Hematopoietic multipotent progenitor cell treated with erythropoietin and hydrocortisone succinate and interleukin-3 and kit ligand, for 15 days (in vitro differentiated cells): Measurements from ENCODE around the gene CDK5R1.
"Not testable (repeated sequence)": the region's sequence is repeated elsewhere in the genome, so short reads cannot be mapped to it uniquely, and the experiment has no call there.

Experiments
- DNase-seq: peaks from one replicate; pipeline ENCODE4 v3.0.0-alpha.2; 2015; ENCODE audit warnings: low spot score

CDK5R1 gene

DNA sequence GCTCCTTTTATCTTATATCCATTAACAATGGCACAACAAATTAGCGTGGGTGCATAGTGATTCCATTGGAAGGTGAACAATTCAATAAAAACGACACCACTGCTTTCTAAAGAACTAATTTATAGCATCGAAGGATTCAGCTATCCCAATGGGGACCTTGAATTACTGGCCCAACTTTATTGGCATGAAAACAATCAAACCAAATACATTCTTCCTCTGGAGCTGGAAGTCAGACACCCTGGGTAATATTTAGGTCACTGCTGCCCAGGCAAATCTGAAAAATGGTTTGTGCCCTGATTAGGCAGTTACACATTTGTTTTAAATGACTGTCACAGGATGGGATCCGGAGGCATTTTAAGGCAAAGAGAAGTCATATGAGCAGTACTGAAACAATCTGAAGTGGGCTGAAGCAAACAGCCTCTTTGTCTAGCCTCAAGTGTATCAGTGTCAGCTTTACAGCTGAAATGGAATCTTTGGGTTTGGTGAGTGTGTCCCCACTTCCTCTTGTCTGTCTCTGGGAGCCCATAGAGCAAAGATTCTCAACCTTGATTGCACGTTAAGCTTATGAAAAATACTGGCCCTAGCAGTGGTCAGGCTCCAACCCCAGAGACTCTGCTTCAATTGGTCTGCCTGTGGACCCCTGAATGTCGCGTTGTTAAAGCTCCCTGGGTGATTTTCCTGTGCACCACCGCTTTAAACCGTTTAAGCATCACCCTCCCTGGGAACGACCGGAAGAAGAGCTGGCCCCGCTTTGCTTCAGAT, 30.3 kb downstream of the CDK5R1 start:
- DNase-seq: no peak

DNA sequence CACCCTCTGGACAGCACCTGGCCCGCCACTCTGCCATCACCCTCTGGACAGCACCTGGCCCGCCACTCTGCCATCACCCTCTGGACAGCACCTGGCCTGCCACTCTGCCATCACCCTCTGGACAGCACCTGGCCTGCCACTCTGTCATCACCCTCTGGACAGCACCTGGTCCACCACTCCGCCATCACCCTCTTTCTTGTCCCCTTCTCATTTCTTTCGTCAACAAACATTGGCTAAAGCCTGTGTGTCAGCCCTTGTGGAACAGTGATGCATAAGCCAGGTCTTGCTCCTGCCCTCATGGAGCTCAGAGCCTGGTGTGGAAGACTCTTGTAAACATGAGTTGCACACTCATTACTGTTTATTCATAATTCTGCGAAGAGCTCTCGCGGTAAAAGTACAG, 31.2 kb downstream of the CDK5R1 start:
- DNase-seq: no peak

DNA sequence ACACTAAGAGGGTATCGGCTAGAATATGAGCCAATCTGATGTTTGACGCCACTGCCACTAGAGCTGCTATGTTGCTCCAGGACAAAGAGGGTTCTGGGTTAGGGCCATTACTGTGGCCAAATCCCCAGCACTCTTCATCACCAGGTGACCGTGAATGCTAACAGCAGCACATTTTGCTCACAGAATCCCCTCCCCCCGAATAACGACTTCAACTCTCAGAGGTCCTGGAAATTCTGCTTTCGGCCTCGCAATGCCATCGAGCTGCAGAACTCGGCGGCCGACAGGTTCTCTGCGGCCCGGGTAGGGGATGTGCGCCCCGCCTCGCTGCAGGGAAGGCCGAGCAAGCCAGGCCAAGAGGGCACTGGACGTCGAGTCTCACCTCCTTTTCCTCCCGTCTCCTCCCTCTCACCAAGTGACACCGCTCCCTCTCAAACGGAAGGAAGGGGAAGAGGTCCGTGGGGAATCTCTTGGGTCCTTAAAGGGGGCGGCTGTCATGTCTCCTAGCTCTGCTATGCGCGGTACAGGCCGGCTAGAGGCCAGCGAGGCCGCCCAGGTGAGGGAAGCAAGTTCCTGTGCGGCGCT, 31.9 kb downstream of the CDK5R1 start:
- DNase-seq: no peak

DNA sequence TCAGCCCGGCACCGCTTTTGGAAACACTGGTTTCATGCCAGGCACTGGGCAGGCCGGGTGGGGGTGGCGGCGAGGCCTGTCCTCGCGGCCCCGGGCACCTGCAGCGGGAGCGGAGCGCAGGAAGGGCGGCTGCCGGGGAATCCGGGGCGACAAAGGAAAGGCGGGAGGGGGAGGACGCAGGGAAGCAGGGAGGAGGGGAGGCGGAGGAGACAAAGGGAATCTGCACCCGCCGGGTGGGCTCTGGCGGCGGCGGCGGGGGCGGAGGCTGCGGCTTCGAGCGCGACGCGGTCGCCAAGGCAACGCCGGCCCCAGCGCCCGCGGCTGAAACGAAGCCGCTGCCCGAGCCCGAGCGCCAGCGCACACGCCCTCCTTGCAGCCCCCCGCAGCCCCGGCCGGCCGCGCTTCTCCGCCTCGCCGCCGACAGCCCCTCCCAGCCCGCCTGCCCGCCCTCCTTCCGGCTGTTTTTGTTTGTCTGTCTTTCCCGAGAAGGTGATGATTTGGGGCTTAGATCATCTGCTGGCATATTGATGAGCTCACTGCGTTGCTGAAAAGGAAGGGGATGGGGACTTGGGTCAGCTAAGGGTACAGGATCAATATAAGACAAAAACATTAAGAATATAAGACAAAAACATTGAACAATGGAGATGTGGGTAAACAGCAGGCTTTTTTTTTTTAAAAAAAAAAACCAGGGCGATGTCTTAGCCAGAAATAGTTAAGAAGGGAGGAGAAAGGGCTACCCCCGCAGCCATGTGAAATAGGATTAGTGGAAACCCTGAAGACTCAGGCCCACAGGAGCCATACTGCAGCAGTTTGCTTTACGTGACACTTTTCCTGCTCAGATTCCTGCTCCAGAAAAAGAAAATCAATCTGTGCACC, 32.7 kb downstream of the CDK5R1 start:
- no peak for DNase-seq

DNA sequence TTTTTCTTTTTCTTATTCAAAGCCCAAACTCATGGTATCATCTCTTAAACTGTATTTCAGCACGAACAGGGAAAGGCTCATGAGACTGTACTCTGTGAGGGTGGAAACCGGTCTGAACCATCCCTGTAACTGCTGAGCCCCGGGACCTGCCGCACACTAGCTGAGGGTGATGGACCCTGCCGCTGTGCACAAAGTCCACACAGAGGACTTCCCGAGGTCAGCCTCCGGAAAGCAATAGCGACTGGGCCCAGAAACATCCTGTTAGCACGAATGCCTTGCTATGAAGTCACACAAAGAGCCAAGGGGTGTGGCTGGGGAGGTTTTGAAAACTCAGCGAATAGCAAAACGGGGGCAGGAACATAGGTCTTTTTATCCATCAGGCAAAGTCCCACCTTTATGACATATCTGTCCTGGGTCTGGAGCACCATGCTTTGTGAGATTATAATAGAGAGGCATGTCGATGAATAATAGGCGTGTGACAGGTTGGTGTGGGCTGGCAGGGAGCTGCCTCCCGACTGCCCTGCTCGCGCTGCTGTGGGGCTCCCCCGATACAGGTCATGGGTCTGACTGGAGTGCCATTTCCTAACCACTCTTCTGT, 33.4 kb downstream of the CDK5R1 start:
- no peak for DNase-seq

DNA sequence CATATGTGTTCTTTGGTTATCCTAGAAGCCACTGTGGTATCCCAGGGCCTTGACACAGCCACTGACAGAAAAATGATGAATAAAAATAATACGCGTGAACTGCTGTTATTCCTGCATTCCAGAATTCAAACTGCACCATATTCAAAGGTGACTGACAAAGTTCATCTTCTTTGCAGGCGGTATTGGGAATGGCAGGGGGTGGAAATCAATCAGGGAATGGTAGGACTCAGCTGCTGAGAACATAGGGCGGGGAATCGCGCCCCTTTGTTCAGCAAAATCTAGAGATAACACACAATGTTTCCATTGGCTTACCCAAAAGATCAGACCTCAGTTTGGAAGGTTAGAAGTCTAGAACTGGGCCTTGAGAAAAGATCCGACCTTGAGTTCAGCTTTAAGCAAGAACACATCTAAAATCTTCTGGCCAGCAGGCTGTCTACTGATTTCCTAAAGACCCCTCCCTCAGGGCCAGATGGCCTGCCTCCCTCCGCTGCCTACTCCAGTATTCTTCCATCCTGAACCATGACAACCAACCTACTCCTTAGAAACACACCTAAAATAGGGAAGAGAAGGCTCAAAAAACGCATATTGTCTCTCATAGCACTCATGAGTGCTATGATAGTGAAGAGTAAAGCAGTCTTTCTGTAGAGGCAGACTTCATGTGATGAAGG, 34.1 kb downstream of the CDK5R1 start:
- DNase-seq: no peak

DNA sequence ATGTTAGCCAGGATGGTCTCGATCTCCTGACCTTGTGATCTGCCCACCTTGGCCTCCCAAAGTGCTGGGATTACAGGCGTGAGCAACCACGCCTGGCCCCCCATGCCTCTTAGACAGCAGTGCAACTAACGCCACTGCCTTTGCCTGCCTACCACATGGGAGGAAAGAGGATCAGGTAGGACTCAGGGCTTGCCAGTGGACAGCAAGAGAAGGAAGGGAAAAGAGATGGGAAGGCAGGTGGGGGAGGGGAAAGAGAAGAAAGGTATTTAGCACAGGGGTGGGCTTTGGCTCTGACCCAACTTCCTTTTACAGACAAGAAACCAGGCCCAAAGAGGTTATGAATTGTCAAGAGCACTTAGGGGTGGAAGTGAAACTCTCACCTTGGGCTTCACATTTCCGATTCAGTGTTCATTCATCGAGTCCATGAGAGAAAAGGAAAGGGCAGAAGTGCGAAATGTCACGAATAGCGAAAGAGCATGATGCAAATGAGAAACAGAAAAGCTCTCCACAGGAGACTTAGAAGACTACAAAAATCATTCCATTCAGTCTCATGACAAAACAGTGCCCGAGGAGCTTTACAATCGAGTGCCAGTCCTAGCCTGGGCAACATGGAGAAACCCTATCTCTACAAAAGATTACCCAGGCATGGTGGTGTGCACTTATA, 36.4 kb downstream of the CDK5R1 start:
- no peak for DNase-seq

DNA sequence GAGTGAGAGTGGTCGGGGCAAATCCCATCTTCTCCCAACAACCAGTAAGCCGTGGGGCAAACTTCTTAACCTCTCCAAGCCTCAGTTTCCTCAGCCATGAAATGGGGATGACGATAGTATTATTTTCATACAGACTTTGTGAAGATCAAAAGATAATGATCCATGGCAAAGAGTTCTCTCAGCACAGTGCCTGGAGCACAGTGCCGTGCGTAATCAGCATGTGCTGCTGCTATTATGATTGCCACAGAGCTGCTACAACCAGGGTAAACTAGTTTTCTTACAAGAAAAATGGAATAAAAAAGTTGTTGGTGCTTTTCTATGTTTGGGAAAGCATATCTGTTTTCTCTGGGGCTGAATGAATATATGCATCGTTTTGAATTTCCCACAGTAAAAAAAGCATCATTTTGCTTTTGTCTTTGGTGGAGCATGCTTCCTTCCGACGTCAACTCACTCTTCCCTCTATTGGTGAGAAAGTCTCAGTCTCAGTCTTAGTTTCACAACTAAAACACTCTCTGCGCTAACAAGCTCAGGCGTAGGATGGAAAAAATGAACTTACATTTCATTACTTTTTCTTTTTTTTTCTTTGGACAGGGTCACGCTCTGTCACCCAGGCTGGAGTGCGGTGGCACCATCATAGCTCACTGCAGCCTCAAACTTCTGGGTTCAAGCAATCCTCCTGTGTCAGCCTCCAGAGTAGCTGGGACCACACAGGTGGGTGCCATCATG, 37.2 kb downstream of the CDK5R1 start:
- no peak for DNase-seq

DNA sequence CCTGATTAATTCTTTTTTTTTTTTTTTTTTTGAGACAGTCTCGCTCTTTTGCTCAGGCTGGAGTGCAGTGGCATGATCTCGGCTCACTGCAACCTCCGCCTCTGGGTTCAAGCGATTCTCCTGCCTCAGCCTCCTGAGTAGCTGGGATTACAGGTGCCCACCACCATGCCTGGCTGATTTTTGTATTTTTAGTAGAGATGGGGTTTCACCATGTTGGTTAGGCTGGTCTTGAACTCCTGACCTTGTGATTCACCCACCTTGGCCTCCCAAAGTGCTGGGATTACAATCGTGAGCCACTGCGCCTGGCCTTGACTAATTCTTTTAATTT, 37.7 kb downstream of the CDK5R1 start:
- not testable (repeated sequence) for DNase-seq

DNA sequence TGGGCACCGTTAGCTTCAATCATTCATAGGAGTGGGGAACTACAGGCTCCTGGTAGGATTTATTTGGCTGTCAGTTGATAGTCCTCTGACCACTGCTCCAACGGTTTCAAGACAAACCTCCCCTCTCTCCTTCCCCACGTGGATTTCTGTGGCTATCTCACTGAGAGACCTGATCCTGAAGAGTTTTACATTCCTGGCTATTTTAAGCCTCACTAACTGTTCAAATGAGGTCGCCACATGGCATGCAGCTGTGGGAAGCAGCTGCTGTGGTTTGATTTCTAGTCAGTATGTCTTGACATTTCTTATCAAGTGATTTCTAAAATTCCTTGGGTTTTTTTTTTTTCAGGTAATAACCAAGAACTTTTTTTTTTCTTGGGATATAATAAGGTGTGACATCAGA, 38.3 kb downstream of the CDK5R1 start:
- no peak for DNase-seq

DNA sequence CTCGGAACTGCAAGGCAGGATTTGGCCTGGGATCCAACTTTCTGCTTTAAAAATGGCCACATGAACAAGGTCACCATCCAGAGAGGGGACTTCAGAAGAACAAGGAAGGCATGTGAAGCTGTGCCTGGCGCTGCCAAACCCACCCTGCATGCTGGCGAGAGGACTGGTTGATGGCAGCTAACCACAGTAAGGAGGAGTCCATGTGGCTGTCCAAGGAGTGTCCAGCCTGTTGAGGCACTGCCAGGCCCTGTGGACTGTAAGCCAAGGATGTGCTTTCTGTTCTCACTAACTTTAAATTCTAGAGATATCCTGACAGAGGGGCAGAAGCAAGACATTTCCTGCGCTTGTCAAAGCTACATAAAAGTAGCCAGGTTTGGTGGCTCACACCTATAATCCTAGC, 40.4 kb downstream of the CDK5R1 start:
- no peak for DNase-seq

DNA sequence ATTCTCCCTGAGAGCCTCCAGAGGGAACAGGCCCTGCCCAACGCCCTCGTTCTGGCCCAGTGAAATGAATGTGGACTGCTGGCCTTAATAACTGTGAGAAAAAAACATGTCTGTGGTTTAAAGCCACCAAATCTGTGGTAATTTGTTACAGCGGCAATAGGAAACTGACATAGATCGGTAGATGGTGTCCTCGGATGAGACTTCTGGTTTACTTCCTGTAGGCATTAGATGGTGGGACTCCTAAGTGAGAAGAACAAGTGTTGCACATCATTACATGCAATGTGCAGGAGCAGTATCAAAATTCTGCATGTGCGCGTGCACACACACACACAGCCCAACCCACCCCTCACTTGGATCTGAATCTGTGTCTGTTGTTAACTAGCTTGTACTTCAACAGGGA, 42.0 kb downstream of the CDK5R1 start:
- DNase-seq: no peak

DNA sequence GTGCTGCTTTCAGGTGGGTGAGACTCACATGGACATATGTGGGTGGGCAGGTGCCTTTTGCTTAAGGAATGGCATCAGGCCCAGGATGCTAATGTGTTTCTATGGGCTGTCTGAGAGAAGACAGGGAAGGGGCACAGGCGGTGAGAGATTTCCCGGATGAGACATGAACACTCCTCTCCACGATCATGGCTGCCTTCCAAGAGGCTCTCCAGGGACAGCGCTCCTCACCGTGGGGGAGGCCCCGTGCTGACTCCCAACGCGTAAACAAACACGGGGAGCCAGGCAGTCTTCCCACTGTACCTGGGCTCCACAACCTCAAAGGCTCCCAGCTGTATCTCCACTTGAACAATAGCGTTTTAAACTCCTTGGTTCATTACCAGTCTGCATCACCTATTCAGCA, 42.8 kb downstream of the CDK5R1 start:
- DNase-seq: no peak

DNA sequence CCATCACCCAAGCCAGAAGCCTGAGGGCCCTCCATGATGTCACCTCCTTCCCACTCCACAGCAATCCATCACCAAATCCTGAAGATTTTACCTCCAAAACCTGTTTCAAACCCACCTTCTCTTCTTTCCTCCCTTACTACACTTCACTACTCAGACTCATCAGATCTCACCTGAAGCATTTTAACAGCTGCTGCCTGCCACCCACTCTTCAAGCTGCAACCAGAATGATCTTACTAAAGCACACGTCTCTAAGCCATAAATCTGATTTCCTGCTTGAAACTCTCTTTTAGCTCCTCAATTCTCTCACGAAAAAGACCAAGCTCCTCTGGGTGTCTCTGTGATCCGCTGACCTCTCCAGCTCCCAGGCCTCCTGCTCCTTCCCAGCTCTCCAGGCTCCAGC, 46.5 kb downstream of the CDK5R1 start:
- DNase-seq: no peak

DNA sequence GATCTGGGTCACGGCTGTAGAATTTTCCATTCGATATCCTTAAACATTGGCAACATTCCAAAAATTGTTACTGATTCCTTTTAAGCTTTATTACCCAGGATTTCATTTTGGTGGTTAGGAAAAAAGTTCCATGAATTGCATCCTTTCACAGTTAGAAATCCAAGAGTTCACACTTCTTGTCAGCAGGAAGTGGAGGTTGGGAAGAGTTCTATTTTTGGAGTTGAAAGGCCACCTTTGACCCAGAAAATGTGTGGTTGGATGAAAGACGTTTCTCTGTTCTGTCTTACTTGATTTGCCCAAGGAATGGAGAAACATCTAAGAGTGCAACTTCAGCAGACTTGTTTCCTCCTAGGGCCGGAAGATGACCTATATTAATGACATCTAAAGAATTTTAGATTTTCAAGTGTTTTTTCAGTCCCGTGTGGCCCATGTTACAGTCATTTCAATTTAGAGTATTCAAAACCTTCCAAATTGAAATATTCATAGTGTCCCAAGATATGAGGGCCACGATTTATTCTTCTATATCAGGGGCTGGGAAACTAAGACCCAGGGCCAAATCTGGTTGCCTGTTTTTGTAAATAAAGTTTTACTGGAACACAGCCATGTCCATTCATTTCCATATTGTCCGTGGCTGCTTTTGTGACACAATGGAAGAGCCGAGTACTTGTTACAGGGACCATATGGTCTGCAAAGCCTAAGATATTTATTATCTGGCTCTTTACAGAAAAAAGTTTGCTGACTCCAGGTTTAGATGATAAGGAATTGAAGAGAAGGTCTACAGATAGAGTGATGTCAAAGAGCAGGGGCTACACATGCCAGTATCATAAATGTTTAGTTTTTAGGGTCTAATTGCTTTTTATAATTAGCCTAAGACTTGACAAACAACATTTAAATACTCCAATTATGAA, 50.2 kb downstream of the CDK5R1 start:
- DNase-seq: no peak
